ENCODE measurements around the gene CUL2.

The CUL2 gene

DNA sequence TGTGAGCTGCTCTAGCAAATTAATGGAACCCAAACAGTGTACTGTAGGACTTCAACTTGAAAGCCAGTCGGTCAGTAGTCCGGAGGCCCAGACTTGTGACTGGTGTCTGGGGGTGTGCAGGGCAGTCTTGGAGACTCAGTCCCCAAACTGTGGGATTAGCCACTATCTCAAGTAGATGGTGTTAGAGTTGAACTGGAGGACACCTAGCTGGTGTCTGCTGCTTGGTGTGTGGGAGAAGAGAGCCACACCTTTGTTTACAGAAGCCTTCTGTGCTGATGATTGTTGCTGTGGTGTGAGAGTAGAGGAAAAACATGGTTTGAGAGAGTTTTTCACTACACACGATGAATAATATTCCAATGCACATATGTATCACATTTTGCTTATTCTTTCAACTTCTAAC is 47.4 kb downstream of the CUL2 start:
- Histone ChIP-seq H3K4me3 (ENCODE audit: low read length in 2 of 2) (no peak overlapping the region), H3K27ac (replicated peaks; ENCODE audit: low read length) (no peak overlapping the region), H3K4ac (ENCODE audit: low read length) (no peak overlapping the region), H2AK5ac (ENCODE audit: low read depth, low read length) (no peak overlapping the region), H3K27me3 (ENCODE audit: control insufficient read depth in 3 of 3, insufficient read depth in 3 of 3, low read depth in 1 of 3, low read length in 3 of 3) (no peaks in the 10 kb centered on the region), H4K91ac (ENCODE audit: low read depth, low read length, poor library complexity) (no peak overlapping the region), H4K8ac (ENCODE audit: low read depth, low read length) (no peak overlapping the region), H3K9me3 (replicated peaks in 1 of 2; ENCODE audit: control insufficient read depth in 2 of 2, insufficient read depth in 1 of 2, low read depth in 1 of 2, low read length in 2 of 2) (no peaks in the 10 kb centered on the region), H3K79me1 (ENCODE audit: low read depth, low read length) (no peaks in the 10 kb centered on the region), H2BK120ac (ENCODE audit: low read depth, low read length) (no peak overlapping the region), H2BK15ac (ENCODE audit: low read length) (no peak overlapping the region), H3K23ac (ENCODE audit: low read depth, low read length, poor library complexity) (no peak overlapping the region), H2AFZ (ENCODE audit: low read length) (no peak overlapping the region), H3K9ac (ENCODE audit: low read depth, low read length, poor library complexity) (no peak overlapping the region), H3K14ac (ENCODE audit: low read length) (no peak overlapping the region), H3K18ac (ENCODE audit: low read length) (no peak overlapping the region), H2BK5ac (ENCODE audit: low read length) (no peak overlapping the region), H2BK12ac (ENCODE audit: low read length) (no peak overlapping the region), H3K4me1 (ENCODE audit: control insufficient read depth in 2 of 2, insufficient read depth in 1 of 2, low read depth in 1 of 2, low read length in 2 of 2) (peaks cover 9 to 12% of the 10 kb centered on the region in 2 donors), H3K4me2 (ENCODE audit: insufficient read depth, low read length, poor library complexity, severe bottlenecking) (no peak overlapping the region), H3K36me3 (replicated peaks in 1 of 2; ENCODE audit: control insufficient read depth in 2 of 2, insufficient read depth in 2 of 2, low read length in 2 of 2) (peaks cover 6 to 58% of the 10 kb centered on the region in 2 donors)
- no CpG with 5 or more reads among the region's 3 CpGs for WGBS, 2 donors (ENCODE audit: extremely low coverage in 2 of 2, insufficient read length in 2 of 2, insufficient replicate concordance in 1 of 2)
- DNase-seq (ENCODE audit: low spot score), result no peak

DNA sequence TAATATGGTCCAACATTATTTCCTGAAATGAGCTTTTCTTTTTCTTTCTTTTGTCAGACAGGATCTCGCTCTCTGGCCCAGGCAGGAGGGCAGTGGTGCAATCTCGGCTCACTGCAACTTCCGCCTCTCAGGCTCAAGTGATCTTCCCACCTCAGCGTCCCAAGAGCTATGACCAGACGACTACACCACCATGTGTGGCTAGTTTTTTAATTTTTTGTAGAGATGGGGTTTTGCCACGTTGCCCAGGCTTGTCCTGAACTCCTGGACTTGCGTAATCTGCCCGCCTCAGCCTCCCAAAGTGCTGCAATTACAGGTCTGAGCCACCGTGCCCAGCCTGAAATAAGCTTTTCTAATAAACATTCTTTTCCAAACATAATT is 48.6 kb downstream of the CUL2 start:
- H2BK120ac ChIP-seq (ENCODE audit: low read depth, low read length), result no peak overlapping the region
- peaks cover 6 to 64% of the 10 kb centered on the region in 2 donors for H3K36me3 ChIP-seq (replicated peaks in 1 of 2; ENCODE audit: control insufficient read depth in 2 of 2, insufficient read depth in 2 of 2, low read length in 2 of 2)
- no peak overlapping the region for H2BK5ac ChIP-seq (ENCODE audit: low read length)
- no peak overlapping the region for H2AK5ac ChIP-seq (ENCODE audit: low read depth, low read length)
- no peak for DNase-seq (ENCODE audit: low spot score)
- H3K14ac ChIP-seq (ENCODE audit: low read length), result no peak overlapping the region
- H3K4me3 ChIP-seq (ENCODE audit: low read length in 2 of 2), result no peak overlapping the region
- H3K23ac ChIP-seq (ENCODE audit: low read depth, low read length, poor library complexity), result no peak overlapping the region
- no peak overlapping the region for H2AFZ ChIP-seq (ENCODE audit: low read length)
- no peak overlapping the region for H4K91ac ChIP-seq (ENCODE audit: low read depth, low read length, poor library complexity)
- H2BK12ac ChIP-seq (ENCODE audit: low read length), result no peak overlapping the region
- H3K4ac ChIP-seq (ENCODE audit: low read length), result no peak overlapping the region
- H4K8ac ChIP-seq (ENCODE audit: low read depth, low read length), result no peak overlapping the region
- no CpG with 5 or more reads among the region's 9 CpGs for WGBS, 2 donors (ENCODE audit: extremely low coverage in 2 of 2, insufficient read length in 2 of 2, insufficient replicate concordance in 1 of 2)
- no peaks in the 10 kb centered on the region for H3K27me3 ChIP-seq (ENCODE audit: control insufficient read depth in 3 of 3, insufficient read depth in 3 of 3, low read depth in 1 of 3, low read length in 3 of 3)
- no peak overlapping the region for H3K18ac ChIP-seq (ENCODE audit: low read length)
- H2BK15ac ChIP-seq (ENCODE audit: low read length), result no peak overlapping the region
- no peaks in the 10 kb centered on the region for H3K9me3 ChIP-seq (replicated peaks in 1 of 2; ENCODE audit: control insufficient read depth in 2 of 2, insufficient read depth in 1 of 2, low read depth in 1 of 2, low read length in 2 of 2)
- H3K27ac ChIP-seq (replicated peaks; ENCODE audit: low read length), result peak overlapping the region; percentile 11
- H3K79me1 ChIP-seq (ENCODE audit: low read depth, low read length), result no peaks in the 10 kb centered on the region
- H3K4me1 ChIP-seq (ENCODE audit: control insufficient read depth in 2 of 2, insufficient read depth in 1 of 2, low read depth in 1 of 2, low read length in 2 of 2), result peaks cover 9 to 12% of the 10 kb centered on the region in 2 donors
- no peak overlapping the region for H3K4me2 ChIP-seq (ENCODE audit: insufficient read depth, low read length, poor library complexity, severe bottlenecking)
- H3K9ac ChIP-seq (ENCODE audit: low read depth, low read length, poor library complexity), result no peak overlapping the region

DNA sequence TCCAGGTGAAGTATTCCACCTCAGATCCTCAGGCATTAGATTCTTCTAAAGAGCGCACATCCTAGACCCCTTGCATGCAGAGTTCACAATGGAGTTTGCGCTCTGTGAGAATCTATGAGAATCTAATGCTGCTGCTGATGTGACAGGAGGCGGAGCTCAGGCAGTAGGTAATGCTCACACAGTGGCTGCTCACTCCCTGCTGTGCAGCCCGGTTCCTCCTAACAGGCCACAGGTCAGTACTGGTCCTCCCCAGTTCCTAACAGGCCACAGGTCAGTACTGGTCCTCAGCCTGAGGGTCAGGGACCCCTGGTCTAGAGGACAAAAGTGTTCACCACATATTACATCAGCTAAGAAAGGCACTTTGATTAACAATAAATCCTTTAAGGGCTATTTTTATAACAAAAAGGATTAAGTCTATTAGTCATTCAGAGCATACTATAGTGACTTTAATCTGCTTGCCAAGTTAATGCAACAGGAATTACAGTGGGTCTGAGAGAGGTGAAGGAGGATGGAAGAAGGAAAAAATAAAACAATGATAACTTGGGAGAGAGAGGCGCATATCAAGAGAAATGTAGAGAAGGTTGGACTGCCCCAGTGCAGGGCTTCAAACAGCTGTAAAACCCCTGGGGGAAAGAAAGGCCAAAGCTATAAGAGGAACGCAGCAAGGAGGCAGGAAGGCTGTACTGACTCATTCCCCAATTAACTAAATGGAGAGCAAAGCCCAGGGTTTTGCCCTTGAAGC is 49.2 kb downstream of the CUL2 start:
- Histone ChIP-seq H3K23ac (ENCODE audit: low read depth, low read length, poor library complexity) (no peak overlapping the region), H3K4me3 (ENCODE audit: low read length in 2 of 2) (no peak overlapping the region), H3K4me1 (ENCODE audit: control insufficient read depth in 2 of 2, insufficient read depth in 1 of 2, low read depth in 1 of 2, low read length in 2 of 2) (peaks cover 9 to 12% of the 10 kb centered on the region in 2 donors), H4K91ac (ENCODE audit: low read depth, low read length, poor library complexity) (no peak overlapping the region), H4K8ac (ENCODE audit: low read depth, low read length) (no peak overlapping the region), H3K9ac (ENCODE audit: low read depth, low read length, poor library complexity) (no peak overlapping the region), H2AFZ (ENCODE audit: low read length) (no peak overlapping the region), H3K27me3 (ENCODE audit: control insufficient read depth in 3 of 3, insufficient read depth in 3 of 3, low read depth in 1 of 3, low read length in 3 of 3) (no peaks in the 10 kb centered on the region), H3K4me2 (ENCODE audit: insufficient read depth, low read length, poor library complexity, severe bottlenecking) (no peak overlapping the region), H3K14ac (ENCODE audit: low read length) (no peak overlapping the region), H2BK120ac (ENCODE audit: low read depth, low read length) (no peak overlapping the region), H2BK12ac (ENCODE audit: low read length) (no peak overlapping the region), H3K4ac (ENCODE audit: low read length) (no peak overlapping the region), H2BK15ac (ENCODE audit: low read length) (no peak overlapping the region), H3K36me3 (replicated peaks in 1 of 2; ENCODE audit: control insufficient read depth in 2 of 2, insufficient read depth in 2 of 2, low read length in 2 of 2) (peaks cover 6 to 64% of the 10 kb centered on the region in 2 donors), H3K27ac (replicated peaks; ENCODE audit: low read length) (peak overlapping the region; percentile 21), H3K9me3 (replicated peaks in 1 of 2; ENCODE audit: control insufficient read depth in 2 of 2, insufficient read depth in 1 of 2, low read depth in 1 of 2, low read length in 2 of 2) (no peaks in the 10 kb centered on the region), H2AK5ac (ENCODE audit: low read depth, low read length) (no peak overlapping the region), H2BK5ac (ENCODE audit: low read length) (no peak overlapping the region), H3K18ac (ENCODE audit: low read length) (no peak overlapping the region), H3K79me1 (ENCODE audit: low read depth, low read length) (no peaks in the 10 kb centered on the region)
- WGBS, 2 donors (ENCODE audit: extremely low coverage in 2 of 2, insufficient read length in 2 of 2, insufficient replicate concordance in 1 of 2), result no CpG with 5 or more reads among the region's 6 CpGs
- DNase-seq (ENCODE audit: low spot score), result peak; percentile 24

DNA sequence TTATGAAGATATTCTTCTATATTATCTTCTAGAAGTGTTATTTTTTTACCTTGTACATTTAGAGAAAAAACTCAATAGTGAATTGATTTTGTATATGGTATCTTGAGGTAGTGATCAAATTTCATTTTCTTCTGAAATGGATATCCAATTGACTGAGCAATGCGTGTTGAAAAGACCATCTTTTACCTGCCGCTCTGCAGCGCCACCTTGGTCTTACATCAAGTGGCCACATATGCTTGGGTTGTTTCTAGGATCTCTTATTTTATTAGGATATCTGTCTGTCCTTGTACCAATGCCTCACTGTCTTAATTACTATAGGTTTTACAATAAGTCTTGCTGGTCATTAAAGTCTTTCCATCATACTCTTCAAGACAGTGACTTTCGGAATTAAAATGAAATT is 53.0 kb downstream of the CUL2 start:
- Histone ChIP-seq H3K23ac (ENCODE audit: low read depth, low read length, poor library complexity) (no peak overlapping the region), H4K91ac (ENCODE audit: low read depth, low read length, poor library complexity) (no peak overlapping the region), H3K27me3 (ENCODE audit: control insufficient read depth in 3 of 3, insufficient read depth in 3 of 3, low read depth in 1 of 3, low read length in 3 of 3) (no peaks in the 10 kb centered on the region), H3K79me1 (ENCODE audit: low read depth, low read length) (no peaks in the 10 kb centered on the region), H2BK120ac (ENCODE audit: low read depth, low read length) (no peak overlapping the region), H3K4me1 (ENCODE audit: control insufficient read depth in 2 of 2, insufficient read depth in 1 of 2, low read depth in 1 of 2, low read length in 2 of 2) (peaks cover 9 to 12% of the 10 kb centered on the region in 2 donors), H3K36me3 (replicated peaks in 1 of 2; ENCODE audit: control insufficient read depth in 2 of 2, insufficient read depth in 2 of 2, low read length in 2 of 2) (peaks cover 7 to 66% of the 10 kb centered on the region in 2 donors), H3K4me3 (ENCODE audit: low read length in 2 of 2) (no peak overlapping the region), H3K4me2 (ENCODE audit: insufficient read depth, low read length, poor library complexity, severe bottlenecking) (no peak overlapping the region), H3K4ac (ENCODE audit: low read length) (no peak overlapping the region), H3K9me3 (replicated peaks in 1 of 2; ENCODE audit: control insufficient read depth in 2 of 2, insufficient read depth in 1 of 2, low read depth in 1 of 2, low read length in 2 of 2) (no peaks in the 10 kb centered on the region), H2AK5ac (ENCODE audit: low read depth, low read length) (no peak overlapping the region), H2BK15ac (ENCODE audit: low read length) (no peak overlapping the region), H3K18ac (ENCODE audit: low read length) (no peak overlapping the region), H3K14ac (ENCODE audit: low read length) (no peak overlapping the region), H4K8ac (ENCODE audit: low read depth, low read length) (no peak overlapping the region), H2AFZ (ENCODE audit: low read length) (no peak overlapping the region), H3K9ac (ENCODE audit: low read depth, low read length, poor library complexity) (no peak overlapping the region), H2BK12ac (ENCODE audit: low read length) (no peak overlapping the region), H3K27ac (replicated peaks; ENCODE audit: low read length) (no peak overlapping the region), H2BK5ac (ENCODE audit: low read length) (no peak overlapping the region)
- DNase-seq (ENCODE audit: low spot score), result no peak
- whole genome bisulfite sequencing, 2 donors (ENCODE audit: extremely low coverage in 2 of 2, insufficient read length in 2 of 2, insufficient replicate concordance in 1 of 2), result no CpG with 5 or more reads among the region's 4 CpGs

All from neuronal stem cell (in vitro differentiated cells).